Measurements from ENCODE around the gene FAM193A.
"Not testable (repeated sequence)": the region's sequence is repeated elsewhere in the genome, so short reads cannot be mapped to it uniquely, and the experiment has no call there.

Gene FAM193A

GRCh38 chr4:2733844-2734574 is 197.6 kb downstream of the FAM193A start:
- DNase-seq = no peak

- no peak for DNase-seq
These were observed 198.2 kb downstream of the FAM193A start for GRCh38 chr4:2734612-2735011.

- DNase-seq = no peak
These were observed 199.4 kb downstream of the FAM193A start for GRCh38 chr4:2735869-2736268.

GRCh38 chr4:2738296-2738695 is 201.8 kb downstream of the FAM193A start:
- DNase-seq = not testable (repeated sequence)

GRCh38 chr4:2741626-2742025 is 205.2 kb downstream of the FAM193A start:
- DNase-seq = no peak

- DNase-seq = no peak
These were observed 205.8 kb downstream of the FAM193A start for GRCh38 chr4:2742081-2742822.

- DNase-seq = no peak
These were observed 206.5 kb downstream of the FAM193A start for GRCh38 chr4:2742823-2743517.

- no peak for DNase-seq
These were observed 207.3 kb downstream of the FAM193A start for GRCh38 chr4:2743518-2744445.

- DNase-seq = no peak
These were observed 208.3 kb downstream of the FAM193A start for GRCh38 chr4:2744576-2745270.

GRCh38 chr4:2745516-2745915 is 209.1 kb downstream of the FAM193A start:
- no peak for DNase-seq

GRCh38 chr4:2745981-2746806 is 209.7 kb downstream of the FAM193A start:
- peak; percentile 96 for DNase-seq

- DNase-seq = no peak
These were observed 210.6 kb downstream of the FAM193A start for GRCh38 chr4:2746891-2747695.

- no peak for DNase-seq
These were observed 214.5 kb downstream of the FAM193A start for GRCh38 chr4:2750719-2751605.

GRCh38 chr4:2753436-2753835 is 217.0 kb downstream of the FAM193A start:
- no peak for DNase-seq

- no peak for DNase-seq
These were observed 218.7 kb downstream of the FAM193A start for GRCh38 chr4:2754848-2755819.

GRCh38 chr4:2755821-2756690 is 219.6 kb downstream of the FAM193A start, which contains the start of gene TNIP2:
TNIP2 (minus strand) TSS chr4:2756336; CDS start chr4:2756289, 47 bp downstream.
- DNase-seq = peak; percentile 75
